PC-3 (cell line): ENCODE data around the gene ACSS2. TPM values are rescaled to one million over a fixed set of nuclear protein-coding genes. Genes with fewer than 3 reads are reported as not detected.

Experiments
- ATAC-seq: fragments of 200-7000 bp; cut with Tn5 transposase; 2 replicates; pipeline ENCODE4 v1.9.1; 2020; ENCODE audit warnings: mild to moderate bottlenecking, moderate library complexity
- Bru-seq: library from RNA; stranded (reverse); fragments of 400-500 nt; gene quantifications from one replicate; lab custom pipeline; 2021; lab: Mats Ljungman, UMichigan
- BruChase-seq, 2 experiments: library from RNA; stranded (reverse); fragments of 400-500 nt; gene quantifications; one replicate each; lab custom pipeline; 2021; lab: Mats Ljungman, UMichigan
- BruUV-seq: library from RNA; stranded (reverse); fragments of 400-500 nt; replicated peaks from 2 replicates; lab custom pipeline; 2021; lab: Mats Ljungman, UMichigan
- CTCF ChIA-PET: fragments of 300-600 bp; sonication (Branson Sonifier 250); formaldehyde crosslinking; loops from one replicate; lab custom pipeline; 2022; ENCODE audit warnings: antibody characterized with exemption; lab: Charles Lee
- POLR2A ChIA-PET: fragments of 300-600 bp; sonication (Branson Sonifier 250); formaldehyde crosslinking; loops from one replicate; lab custom pipeline; 2022; ENCODE audit warnings: antibody characterized with exemption; ENCODE audit not compliant: unreplicated experiment; lab: Charles Lee
- DNase-seq: peaks from one replicate; pipeline ENCODE4 v3.0.0-alpha.2; 2015
- H2AFZ ChIP-seq: fragments of 300-600 bp; sonication (generic); 2 replicates; pipeline ENCODE4 v1.6.0; 2016; ENCODE audit warnings: antibody characterized with exemption, low read length
- H3F3A ChIP-seq: fragments of 300-600 bp; sonication (generic); one replicate; pipeline ENCODE4 v1.6.0; 2017; ENCODE audit warnings: antibody characterized with exemption, low read length, control low read depth, mild to moderate bottlenecking; ENCODE audit not compliant: unreplicated experiment
- H3K27ac ChIP-seq: fragments of 300-600 bp; sonication (generic); 2 replicates; pipeline ENCODE4 v1.5.1; 2016; ENCODE audit warnings: mild to moderate bottlenecking, low read length
- H3K27me3 ChIP-seq: fragments of 300-600 bp; sonication (generic); 2 replicates; pipeline ENCODE4 v1.6.1; 2016; ENCODE audit warnings: low read length, mixed read lengths
- H3K36me3 ChIP-seq: fragments of 300-600 bp; sonication (generic); 2 replicates; pipeline ENCODE4 v1.6.1; 2016; ENCODE audit warnings: low read depth, mixed run types, low read length, mixed read lengths
- H3K4me1 ChIP-seq: fragments of 300-600 bp; sonication (generic); 2 replicates; pipeline ENCODE4 v1.5.1; 2016; ENCODE audit warnings: low read length; ENCODE audit not compliant: insufficient read depth
- H3K4me2 ChIP-seq: fragments of 300-600 bp; sonication (generic); 2 replicates; pipeline ENCODE4 v1.6.0; 2016; ENCODE audit warnings: low read length
- H3K4me3 ChIP-seq: fragments of 300-600 bp; sonication (generic); 2 replicates; pipeline ENCODE4 v1.5.1; 2016; ENCODE audit warnings: mild to moderate bottlenecking, low read length, mixed read lengths
- H3K79me2 ChIP-seq: fragments of 300-600 bp; sonication (generic); 2 replicates; pipeline ENCODE4 v1.6.1; 2017; ENCODE audit warnings: low read length, mixed read lengths
- H3K9ac ChIP-seq: fragments of 300-600 bp; sonication (generic); 2 replicates; pipeline ENCODE4 v1.6.0; 2016; ENCODE audit warnings: mild to moderate bottlenecking, low read length
- H3K9me2 ChIP-seq: fragments of 300-600 bp; sonication (generic); replicated peaks from 2 replicates; pipeline ENCODE4 v1.6.1; 2016; ENCODE audit warnings: mixed run types, low read length, mixed read lengths
- H3K9me3 ChIP-seq: fragments of 300-600 bp; sonication (generic); 2 replicates; pipeline ENCODE4 v1.6.1; 2016; ENCODE audit warnings: low read length, mixed read lengths
- H4K20me1 ChIP-seq: fragments of 300-600 bp; sonication (generic); 2 replicates; pipeline ENCODE4 v1.6.1; 2016; ENCODE audit warnings: low read length, mixed read lengths
- EZH2 ChIP-seq: fragments of 300-600 bp; sonication (generic); IDR thresholded peaks from one replicate; pipeline ENCODE4 v1.6.1; 2017; ENCODE audit warnings: antibody characterized with exemption, mild to moderate bottlenecking, low read length; ENCODE audit not compliant: unreplicated experiment
- EZH2phosphoT487 ChIP-seq: fragments of 300-600 bp; sonication (generic); IDR thresholded peaks from 2 replicates; pipeline ENCODE4 v1.6.1; 2018; ENCODE audit warnings: mild to moderate bottlenecking, antibody characterized with exemption, low read length, borderline replicate concordance
- intact Hi-C: fragments of 100-400 bp; cut with micrococcal nuclease; formaldehyde crosslinking; loops from 2 replicates; pipeline ENCODE4 v1.9.0; 2023
- long read RNA-seq: library from polyadenylated mRNA; unstranded; transcript quantifications from one replicate; pipeline ENCODE4 v2.0.0, GENCODE V29; 2021; ENCODE audit not compliant: unreplicated experiment
- total RNA-seq: library from RNA; depleted of rRNA; stranded (reverse); fragments of >200 nt; gene quantifications from 2 replicates; pipeline ENCODE4 v1.2.3, GENCODE V29; 2014; rRNA removed
- TF ChIP-seq, protein P1 (sequence below): fragments of 300-600 bp; sonication (generic); conservative IDR thresholded peaks from 2 replicates; pipeline ENCODE4 v1.5.1; 2017; ENCODE audit warnings: antibody characterized with exemption, low read depth, mild to moderate bottlenecking, low read length

Gene ACSS2, protein sequence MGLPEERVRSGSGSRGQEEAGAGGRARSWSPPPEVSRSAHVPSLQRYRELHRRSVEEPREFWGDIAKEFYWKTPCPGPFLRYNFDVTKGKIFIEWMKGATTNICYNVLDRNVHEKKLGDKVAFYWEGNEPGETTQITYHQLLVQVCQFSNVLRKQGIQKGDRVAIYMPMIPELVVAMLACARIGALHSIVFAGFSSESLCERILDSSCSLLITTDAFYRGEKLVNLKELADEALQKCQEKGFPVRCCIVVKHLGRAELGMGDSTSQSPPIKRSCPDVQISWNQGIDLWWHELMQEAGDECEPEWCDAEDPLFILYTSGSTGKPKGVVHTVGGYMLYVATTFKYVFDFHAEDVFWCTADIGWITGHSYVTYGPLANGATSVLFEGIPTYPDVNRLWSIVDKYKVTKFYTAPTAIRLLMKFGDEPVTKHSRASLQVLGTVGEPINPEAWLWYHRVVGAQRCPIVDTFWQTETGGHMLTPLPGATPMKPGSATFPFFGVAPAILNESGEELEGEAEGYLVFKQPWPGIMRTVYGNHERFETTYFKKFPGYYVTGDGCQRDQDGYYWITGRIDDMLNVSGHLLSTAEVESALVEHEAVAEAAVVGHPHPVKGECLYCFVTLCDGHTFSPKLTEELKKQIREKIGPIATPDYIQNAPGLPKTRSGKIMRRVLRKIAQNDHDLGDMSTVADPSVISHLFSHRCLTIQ
- 78.9 and 125 TPM in 2 replicates for total RNA-seq
- Bru-seq, nascent RNA = percentile 81 among the genes with signal in this experiment
- BruChase-seq, experiment 1, labeled RNA remaining after a 6-hour chase = percentile 85 among the genes with signal in this experiment
- percentile 87 among the genes with signal in this experiment for BruChase-seq, experiment 2, labeled RNA remaining after a 2-hour chase
- long read RNA-seq, transcript ACSS2-202 (18 exons, 3,065 nt) = major isoform, 63 of 119 reads
- long read RNA-seq, partial matches to known transcripts = 18 of 119 reads
- long read RNA-seq, other reads (novel, unspliced or antisense) = 35 of 119 reads

DNA sequence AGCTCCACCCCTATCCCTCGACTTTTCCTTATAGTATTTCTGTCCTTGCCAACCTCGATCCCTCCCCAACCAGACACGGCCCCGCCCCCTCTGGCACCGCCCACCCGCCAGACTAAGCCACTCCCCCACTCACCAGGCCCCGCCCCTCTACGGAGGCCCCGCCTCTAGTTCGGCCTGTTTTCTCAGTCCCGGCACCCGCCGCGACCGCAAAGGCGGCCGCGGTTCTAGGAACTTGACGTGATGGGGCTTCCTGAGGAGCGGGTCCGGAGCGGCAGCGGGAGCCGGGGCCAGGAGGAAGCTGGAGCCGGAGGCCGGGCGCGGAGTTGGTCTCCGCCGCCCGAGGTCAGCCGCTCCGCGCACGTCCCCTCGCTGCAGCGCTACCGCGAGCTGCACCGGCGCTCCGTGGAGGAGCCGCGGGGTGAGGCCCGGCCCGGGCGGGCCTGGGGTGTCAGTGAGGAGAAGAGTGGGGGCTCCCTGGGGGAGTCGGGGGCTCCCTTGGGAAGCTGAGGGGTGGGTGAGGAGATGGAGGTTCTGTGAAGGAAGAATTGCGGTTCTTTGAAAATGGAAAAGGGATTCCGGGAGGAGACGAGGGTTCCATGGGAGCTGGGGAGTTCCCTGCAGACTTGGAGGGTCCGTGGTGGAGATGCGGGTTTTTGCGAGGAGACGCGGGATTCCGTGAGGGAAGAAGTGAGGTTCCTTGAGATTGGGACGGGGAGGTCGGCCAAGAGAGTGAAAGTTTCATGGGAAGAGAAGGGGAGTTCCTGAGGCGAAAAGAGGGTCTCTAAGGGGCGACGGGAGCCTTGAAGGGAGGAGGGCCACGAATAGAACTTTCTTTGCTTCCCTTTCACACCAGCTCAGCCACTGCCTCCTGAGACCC lies at the start of gene ACSS2:
Gene ACSS2 (plus strand): TSS at position 207 of the 877 bp plus-strand sequence. CDS start 34 bp downstream, at position 241.
- Histone ChIP-seq H3K27me3 (no peaks in the 10 kb centered on the region), H3K4me1 (peaks cover 20% of the 10 kb centered on the region), H3K9ac (peak within 1 kb of the TSS; percentile 86), H3K4me3 (peak within 1 kb of the TSS; percentile 84), H3K9me2 (no peaks in the 10 kb centered on the region), H3F3A (no peaks in the 10 kb centered on the region), H3K36me3 (no peaks in the 10 kb centered on the region), H3K27ac (peak within 1 kb of the TSS; percentile 52), H4K20me1 (no peaks in the 10 kb centered on the region), H3K9me3 (no peaks in the 10 kb centered on the region), H2AFZ (peak within 1 kb of the TSS; percentile 89), H3K79me2 (peaks cover 32% of the 10 kb centered on the region), H3K4me2 (peak within 1 kb of the TSS; percentile 90)
- ATAC-seq (peak; percentile 25), DNase-seq (peak; percentile 10)
- intact Hi-C loops = loop anchor here (1.0 kb wide), 1 partner anchor 31 kb away; no protein-coding TSS in a partner anchor
- TF ChIP-seq EZH2phosphoT487 = no peak
- BruUV-seq = no TSS peak
- POLR2A ChIA-PET = interaction anchor here (0.6 to 0.7 kb wide), 2 partner anchors 36 to 481 kb away, joined by 9 to 11 read pairs; no protein-coding TSS in a partner anchor
- CTCF ChIA-PET = interaction anchor here (0.5 to 1.3 kb wide), 8 partner anchors 24 to 305 kb away, joined by 3 to 28 read pairs (median 4); partner anchors contain the start of genes GSS and MYH7B

DNA sequence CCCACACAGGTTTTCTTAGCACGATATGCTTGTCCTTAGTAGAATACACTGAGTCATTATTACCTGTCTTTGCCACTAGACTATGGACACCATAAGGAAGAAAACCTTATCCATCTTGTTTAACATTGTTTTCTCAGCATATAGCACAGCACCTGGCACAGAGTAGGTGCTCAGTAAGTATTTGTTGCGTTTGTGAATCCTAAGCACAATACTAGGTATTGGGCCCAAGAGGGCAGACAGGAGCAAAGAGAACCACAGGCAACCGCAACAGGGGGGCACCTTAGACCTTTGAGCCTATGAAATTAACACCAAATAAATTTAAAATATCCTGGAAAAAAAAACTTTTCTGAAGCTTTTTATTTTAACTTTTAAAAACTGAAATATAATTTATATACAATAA lies 47.2 kb upstream of the ACSS2 start:
- H2AFZ ChIP-seq = no peak overlapping the region
- H3F3A ChIP-seq = no peaks in the 10 kb centered on the region
- TF ChIP-seq EZH2phosphoT487 (no peak), EZH2 (no peak)
- TF ChIP-seq, protein P1, sequence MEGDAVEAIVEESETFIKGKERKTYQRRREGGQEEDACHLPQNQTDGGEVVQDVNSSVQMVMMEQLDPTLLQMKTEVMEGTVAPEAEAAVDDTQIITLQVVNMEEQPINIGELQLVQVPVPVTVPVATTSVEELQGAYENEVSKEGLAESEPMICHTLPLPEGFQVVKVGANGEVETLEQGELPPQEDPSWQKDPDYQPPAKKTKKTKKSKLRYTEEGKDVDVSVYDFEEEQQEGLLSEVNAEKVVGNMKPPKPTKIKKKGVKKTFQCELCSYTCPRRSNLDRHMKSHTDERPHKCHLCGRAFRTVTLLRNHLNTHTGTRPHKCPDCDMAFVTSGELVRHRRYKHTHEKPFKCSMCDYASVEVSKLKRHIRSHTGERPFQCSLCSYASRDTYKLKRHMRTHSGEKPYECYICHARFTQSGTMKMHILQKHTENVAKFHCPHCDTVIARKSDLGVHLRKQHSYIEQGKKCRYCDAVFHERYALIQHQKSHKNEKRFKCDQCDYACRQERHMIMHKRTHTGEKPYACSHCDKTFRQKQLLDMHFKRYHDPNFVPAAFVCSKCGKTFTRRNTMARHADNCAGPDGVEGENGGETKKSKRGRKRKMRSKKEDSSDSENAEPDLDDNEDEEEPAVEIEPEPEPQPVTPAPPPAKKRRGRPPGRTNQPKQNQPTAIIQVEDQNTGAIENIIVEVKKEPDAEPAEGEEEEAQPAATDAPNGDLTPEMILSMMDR = 0 out of 2 replicates have a peak, but pooled peaks have one; percentile 11
- intact Hi-C loops = no loop called here
- H3K4me3 ChIP-seq = no peak overlapping the region
- no peak overlapping the region for H3K9ac ChIP-seq
- DNase-seq = no peak
- ChIA-PET CTCF (no interaction called here), POLR2A (no interaction called here)
- H3K4me1 ChIP-seq = peaks cover 7% of the 10 kb centered on the region
- H3K27ac ChIP-seq = no peak overlapping the region
- H3K36me3 ChIP-seq = no peaks in the 10 kb centered on the region
- H3K4me2 ChIP-seq = no peak overlapping the region
- no TSS peak for BruUV-seq
- H3K79me2 ChIP-seq = peaks cover 9% of the 10 kb centered on the region
- H3K9me3 ChIP-seq = no peaks in the 10 kb centered on the region
- no peaks in the 10 kb centered on the region for H3K9me2 ChIP-seq
- peaks cover 13% of the 10 kb centered on the region; the same call in 1 of the 2 replicates for H3K27me3 ChIP-seq
- H4K20me1 ChIP-seq = peaks cover 1% of the 10 kb centered on the region
- ATAC-seq = no peak
